ENCODE measurements around the gene RNASE12.
"Not testable (repeated sequence)": the region's sequence is repeated elsewhere in the genome, so short reads cannot be mapped to it uniquely, and the experiment has no call there.

RNASE12 gene

DNA sequence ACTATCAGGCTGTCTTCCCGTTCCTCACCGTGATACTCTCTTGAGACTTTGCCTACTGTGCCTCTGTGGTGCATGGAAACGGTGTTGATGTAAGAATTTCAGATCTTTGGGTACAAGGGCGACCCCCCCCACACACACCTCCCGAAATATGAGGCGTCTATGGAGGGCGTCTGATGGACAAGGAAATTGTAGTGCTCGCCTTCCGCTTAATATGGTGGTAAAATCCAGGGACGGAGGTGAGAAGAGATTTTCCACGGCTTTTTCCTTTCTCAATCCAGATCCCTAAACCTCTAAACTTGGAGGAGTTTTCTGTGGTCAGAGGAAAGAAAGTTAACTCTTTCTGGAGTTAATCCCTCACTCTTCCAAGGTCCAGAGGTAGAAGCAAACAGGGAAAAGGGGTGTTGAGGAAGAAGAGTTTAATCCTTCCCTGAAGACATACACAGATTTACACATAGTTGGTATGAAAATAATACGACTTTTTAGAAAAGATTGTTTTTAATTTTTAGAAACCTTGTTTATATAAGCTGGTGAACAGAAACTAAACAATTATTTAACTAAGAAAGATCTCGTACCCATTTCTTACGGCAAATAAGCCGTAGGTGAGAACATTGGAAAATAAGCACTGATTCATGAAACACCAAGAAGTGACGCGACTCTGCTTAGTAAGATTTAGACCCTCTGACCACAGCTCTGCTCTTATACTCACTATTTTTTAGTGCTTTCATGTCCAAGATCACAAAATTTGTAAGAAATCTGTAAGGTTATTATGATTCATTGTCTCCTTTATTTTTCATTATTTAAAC is 23.1 kb upstream of the RNASE12 start:
- DNase-seq (ENCODE audit: low read depth in 2 of 2), result no peak

DNA sequence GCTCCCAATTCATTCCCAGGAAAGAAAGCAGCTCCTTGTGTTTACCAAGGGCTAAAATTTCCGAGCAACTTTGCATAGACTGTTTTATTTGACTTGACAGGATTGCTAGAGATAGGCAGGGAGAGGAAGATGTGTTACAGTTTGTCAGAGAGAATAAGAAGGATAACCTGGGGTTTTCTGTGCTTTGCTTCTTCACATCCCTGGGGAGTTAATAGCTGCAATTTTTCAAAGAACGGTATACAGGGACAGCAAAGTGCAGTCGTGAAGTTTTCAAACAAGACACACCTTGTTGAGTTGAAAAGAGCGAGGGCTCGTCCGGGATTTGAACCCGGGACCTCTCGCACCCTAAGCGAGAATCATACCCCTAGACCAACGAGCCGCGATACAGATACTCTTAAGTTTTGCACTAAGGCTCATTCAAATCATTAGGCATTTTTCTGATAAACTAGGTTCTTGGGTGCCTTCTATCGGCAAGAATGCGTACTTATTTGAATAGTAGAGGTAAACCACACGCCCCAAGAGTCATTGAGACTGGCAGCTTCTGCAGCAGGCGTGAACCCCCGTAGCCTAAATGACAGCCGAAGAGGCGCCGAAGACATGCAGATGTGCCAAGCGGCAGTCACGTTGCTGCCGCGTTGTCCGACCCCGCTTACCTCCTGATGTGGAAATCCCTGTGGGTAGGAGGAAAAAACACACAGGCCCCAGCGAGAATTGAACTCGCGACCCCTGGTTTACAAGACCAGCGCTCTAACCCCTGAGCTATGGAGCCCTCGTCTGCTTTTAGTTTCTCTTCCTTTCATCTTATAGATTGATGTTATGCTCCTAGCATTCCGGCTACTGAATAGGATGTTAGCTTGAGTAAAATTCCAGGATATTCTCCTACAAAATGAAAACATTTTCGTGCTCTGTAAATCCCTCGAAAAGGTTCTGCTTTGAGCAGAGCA is 22.2 kb upstream of the RNASE12 start:
- peak; percentile 61 to 62 for DNase-seq (ENCODE audit: low read depth in 2 of 2)

DNA sequence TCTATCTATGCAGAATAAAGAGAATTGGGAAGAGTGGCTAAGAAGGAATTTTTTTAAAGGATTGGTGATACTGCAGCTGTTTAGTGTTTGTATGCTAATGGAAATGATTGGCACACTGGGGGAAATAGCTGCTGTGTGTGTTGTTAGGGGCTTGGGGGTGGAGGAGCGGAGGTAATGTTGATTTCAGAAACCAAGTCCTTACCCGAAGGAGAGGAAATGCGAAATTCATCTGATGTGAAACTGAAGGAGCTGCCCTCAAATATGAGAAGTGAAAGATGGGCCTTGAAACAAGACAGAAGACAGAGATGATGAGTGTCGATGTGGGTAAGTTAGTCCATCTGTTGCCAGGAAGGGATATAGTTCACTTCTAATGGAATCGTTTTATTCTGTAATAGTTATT is 21.2 kb upstream of the RNASE12 start:
- no peak for DNase-seq (ENCODE audit: low read depth in 2 of 2)

DNA sequence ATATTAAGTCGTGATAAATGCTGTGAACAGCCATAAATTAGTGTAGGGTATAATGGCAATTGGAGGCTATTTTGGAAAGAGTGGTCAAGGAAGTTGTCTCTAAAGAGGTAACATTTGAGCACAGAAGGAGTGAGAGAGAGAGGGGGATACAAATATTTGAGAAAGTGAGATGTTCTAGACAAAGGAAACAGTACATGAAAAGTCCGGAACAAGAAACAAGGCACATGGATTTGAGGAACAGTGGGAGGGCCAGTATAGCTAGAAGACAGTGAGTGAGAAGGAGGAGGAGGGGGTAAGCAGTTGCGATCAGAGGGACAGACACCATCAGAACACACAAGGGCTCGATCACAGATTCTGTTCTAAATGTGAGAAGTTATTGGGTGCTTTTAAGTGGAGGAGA is 20.1 kb upstream of the RNASE12 start:
- no peak for DNase-seq (ENCODE audit: low read depth in 2 of 2)

DNA sequence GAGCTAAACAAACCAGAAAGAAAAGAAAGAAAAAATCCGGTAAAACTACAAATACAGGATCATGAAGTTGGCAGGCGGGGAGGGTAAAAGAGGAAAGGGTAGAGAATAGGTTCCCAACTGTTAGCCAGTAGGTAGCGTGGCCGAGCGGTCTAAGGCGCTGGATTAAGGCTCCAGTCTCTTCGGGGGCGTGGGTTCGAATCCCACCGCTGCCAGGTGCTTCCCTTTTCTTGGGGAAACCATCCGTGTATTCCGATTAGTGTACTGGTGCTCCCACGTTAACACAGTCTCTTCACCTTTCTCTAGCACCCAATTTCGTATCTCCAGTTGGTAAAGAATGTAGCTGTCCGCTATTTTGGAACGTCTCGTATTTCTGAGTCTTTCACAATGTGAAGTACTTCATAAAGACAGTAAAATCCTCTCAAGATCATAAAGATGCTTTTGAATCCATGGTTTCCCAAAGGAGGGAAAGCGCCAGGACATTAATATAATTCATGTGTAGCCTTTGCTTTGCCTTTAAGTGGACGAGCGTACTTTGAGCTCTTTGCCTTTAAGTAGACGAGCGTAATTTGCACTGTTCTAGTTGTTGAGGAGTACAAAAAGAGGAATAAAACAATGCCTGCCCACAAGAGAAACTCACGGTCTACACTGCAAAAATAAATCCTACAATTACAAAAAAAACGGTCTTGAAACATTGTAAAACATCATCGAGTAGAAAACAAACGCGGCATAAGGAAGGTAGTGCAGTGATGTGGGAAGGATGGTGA is 19.0 kb upstream of the RNASE12 start:
- peak; percentile 37 to 52 for DNase-seq (ENCODE audit: low read depth in 2 of 2)

DNA sequence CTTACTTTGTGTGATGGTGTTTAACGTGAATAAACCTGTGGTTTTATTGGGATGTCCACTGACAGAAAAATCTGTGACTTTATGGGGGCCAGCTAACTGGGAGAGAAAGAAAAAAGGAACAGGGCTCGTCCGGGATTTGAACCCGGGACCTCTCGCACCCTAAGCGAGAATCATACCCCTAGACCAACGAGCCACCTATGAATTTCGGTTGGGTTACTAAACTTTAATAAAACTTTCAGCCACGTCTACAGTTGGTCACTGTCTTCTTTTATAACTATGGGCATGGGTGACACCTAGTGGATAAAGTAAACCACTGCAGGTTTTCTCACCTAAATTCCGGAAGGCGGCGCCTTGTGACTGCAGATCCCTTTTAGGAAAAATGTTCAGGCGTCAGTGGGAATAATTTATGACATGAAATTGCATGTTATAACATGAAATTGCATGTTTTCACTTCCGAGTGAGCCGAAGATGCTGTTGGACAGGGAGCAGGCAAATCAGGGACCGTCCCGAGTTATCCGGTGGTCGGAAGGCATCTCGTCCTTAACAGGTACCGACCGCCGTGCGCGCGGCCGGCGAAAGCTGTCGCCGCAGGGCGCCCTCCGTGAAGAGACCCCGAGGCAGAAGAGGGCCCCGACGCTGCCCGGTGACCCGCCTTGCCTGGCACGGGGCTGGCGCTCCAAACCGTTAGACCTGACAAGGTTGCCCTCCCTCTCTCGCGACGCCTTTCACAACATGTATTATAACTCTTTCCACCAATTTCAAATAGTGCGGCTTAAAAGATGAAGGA is 18.2 kb upstream of the RNASE12 start:
- DNase-seq (ENCODE audit: low read depth in 2 of 2), result no peak

GRCh38 chr14:20608383-20609110 is 17.4 kb upstream of the RNASE12 start:
- DNase-seq (ENCODE audit: low read depth in 2 of 2), result no peak

- DNase-seq (ENCODE audit: low read depth in 2 of 2), result no peak
These were observed 16.4 kb upstream of the RNASE12 start for GRCh38 chr14:20607617-20608016.

DNA sequence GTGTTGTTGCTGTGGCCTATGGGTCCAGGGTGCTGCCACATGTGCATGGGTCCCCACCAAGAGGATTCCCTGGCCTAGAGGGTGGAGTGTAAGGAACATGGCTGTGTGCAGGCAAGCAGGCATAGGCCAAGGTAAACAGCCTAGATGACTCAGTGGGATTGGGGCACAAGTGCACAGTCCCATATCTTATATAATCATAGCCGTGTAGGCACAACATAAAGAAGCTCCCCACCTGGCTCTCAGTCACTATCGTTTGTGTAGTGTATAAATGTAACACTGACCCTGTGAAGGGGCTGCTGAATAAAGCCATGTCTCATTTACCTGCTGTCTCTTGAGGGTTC is 15.7 kb upstream of the RNASE12 start:
- DNase-seq (ENCODE audit: low read depth in 2 of 2), result no peak

DNA sequence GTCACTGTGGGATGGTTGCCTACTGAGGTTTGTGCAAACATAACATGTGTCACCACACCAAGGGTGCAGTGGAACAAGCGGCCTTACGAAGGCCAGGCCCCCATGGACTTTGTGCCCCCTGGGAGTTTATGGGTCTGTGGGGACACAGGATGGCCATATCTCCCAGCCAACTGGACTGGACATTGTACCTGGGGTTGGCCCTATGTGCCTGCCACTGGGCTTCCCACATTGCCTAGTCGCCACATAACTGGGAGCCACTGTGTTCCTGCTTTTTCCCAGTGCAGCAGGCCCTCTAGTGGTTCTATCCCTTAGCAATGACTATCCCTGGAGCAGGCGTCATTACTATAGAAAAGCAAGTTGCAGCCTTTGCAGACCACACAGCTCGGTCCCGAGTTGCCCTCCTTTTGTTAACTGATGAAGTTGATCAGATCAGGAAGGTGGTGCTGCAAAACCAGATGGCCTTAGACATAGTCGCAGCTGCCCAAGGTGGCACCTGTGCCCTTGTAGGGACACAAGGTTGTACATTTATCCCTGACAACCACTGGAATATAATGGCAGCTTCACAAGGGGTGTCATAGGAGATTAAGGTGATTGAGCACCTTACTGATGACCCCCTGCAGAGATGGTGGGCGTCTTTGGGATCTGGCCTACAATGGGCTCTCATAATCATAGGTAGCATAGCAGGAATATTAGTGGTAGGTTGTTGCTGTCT is 15.2 kb upstream of the RNASE12 start:
- no peak for DNase-seq (ENCODE audit: low read depth in 2 of 2)

- no peak for DNase-seq (ENCODE audit: low read depth in 2 of 2)
These were observed 12.9 kb upstream of the RNASE12 start for GRCh38 chr14:20603813-20604690.

DNA sequence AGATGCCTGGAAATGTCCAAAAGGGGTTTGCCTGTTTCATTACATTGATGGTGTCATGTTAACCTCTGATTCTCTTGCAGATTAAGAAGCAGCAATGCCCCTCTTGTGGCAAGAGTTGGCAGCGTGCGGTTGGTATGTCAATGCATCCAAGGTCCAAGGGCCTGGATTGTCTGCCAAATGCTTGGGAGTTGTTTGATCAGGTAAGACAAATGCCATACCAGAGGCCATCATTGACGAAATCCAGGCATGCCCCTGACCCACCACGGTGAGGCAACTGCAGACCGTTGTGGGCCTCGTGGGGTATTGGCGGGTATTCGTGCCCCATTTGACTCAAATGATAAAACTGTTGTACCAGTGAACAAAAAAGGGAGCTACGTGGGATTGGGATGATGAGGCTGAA is 11.4 kb upstream of the RNASE12 start:
- DNase-seq (ENCODE audit: low read depth in 2 of 2), result no peak

DNA sequence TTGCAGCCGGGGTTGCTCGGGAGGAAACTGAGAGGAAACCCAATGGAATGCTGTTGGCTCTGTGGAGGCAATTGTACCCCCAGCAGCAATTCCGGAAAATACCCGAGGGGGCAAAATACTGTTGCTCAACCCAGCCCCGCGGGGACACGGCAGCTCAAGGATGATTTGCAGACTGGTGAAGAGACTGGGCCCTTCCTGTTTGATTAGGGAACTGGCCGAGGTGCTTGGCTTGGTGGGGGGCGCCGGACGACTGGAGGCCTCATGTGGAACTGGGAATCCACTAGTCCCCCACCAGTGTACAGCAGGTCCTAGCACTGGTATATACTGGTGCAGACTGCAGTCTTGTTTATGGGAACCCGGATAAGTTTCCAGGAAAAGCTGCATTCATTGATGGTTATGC is 10.3 kb upstream of the RNASE12 start:
- no peak for DNase-seq (ENCODE audit: low read depth in 2 of 2)

- no peak for DNase-seq (ENCODE audit: low read depth in 2 of 2)
These were observed 5.9 kb upstream of the RNASE12 start for GRCh38 chr14:20597108-20597507.

GRCh38 chr14:20595726-20596125 is 4.5 kb upstream of the RNASE12 start:
- DNase-seq (ENCODE audit: low read depth in 2 of 2), result not testable (repeated sequence)

DNA sequence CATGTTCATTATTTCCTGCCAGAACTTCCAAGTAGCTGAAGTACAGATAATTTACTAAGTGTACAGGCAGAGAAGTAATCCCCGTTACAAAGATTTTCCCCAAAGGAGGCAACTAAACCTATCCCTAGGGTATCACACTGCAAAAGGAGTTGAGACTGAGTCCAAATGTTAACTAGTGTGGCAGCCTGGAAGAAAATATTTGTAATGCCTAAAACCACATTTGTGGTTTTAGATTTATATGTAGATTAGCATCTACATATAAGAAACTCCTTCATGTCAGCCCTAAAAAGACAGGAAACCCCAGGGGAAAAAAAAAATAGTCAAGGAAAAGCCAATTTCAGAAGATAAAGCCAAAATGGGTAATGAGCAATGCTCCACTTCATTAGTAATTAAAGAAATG is 1.4 kb upstream of the RNASE12 start:
- DNase-seq (ENCODE audit: low read depth in 2 of 2), result no peak

GRCh38 chr14:20587489-20588154 is 3.6 kb downstream of the RNASE12 start, which contains the start of gene RNASE11:
Gene RNASE11, minus strand, starts transcription at chr14:20588001.
- DNase-seq (ENCODE audit: low read depth in 2 of 2), result no peak

DNA sequence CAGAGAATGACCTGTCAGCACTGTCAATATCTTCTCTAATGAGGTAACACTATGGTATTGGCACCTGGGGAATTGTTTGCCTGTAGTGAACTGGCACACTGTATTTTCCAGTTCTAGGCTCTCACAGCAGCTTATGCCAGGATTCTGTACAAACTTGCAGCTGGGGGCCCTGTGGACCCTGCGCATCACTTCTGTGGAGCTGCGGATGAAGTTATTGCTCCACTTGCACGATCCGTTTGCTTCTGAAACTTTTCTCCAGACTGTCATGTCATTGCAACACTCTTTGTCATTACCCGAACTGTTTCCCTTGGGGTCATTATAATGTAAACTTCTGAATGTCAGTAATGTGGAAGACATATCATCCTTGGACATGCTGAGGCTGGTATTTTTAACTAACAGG is 7.3 kb downstream of the RNASE12 start:
- no peak for DNase-seq (ENCODE audit: low read depth in 2 of 2)
